HG03039 (cell line): Measurements from ENCODE around the gene SLC47A2.

ENCODE experiments used
- ATAC-seq: cut with Tn5 transposase; IDR thresholded peaks from one replicate; pipeline ENCODE4 v1.9.1; 2021; ENCODE audit warnings: mild to moderate bottlenecking, moderate library complexity; ENCODE audit not compliant: unreplicated experiment

The SLC47A2 gene

GRCh38 chr17:19747829-19748806 is 31.7 kb upstream of the SLC47A2 start, which contains the start of gene ALDH3A1:
Gene ALDH3A1, minus strand, starts transcription at chr17:19748298. Its CDS starts 3,169 bp downstream, at chr17:19745129.
- no peak for ATAC-seq

GRCh38 chr17:19747159-19747719 is 30.9 kb upstream of the SLC47A2 start:
- no peak for ATAC-seq

GRCh38 chr17:19746517-19746916 is 30.1 kb upstream of the SLC47A2 start:
- no peak for ATAC-seq

- ATAC-seq = no peak
These were observed 28.8 kb upstream of the SLC47A2 start for GRCh38 chr17:19744922-19745757.

GRCh38 chr17:19744492-19744891 is 28.1 kb upstream of the SLC47A2 start:
- ATAC-seq = no peak

GRCh38 chr17:19743101-19744100 is 27.0 kb upstream of the SLC47A2 start:
- no peak for ATAC-seq

- ATAC-seq = no peak
These were observed 26.1 kb upstream of the SLC47A2 start for GRCh38 chr17:19742495-19742894.

GRCh38 chr17:19741832-19742457 is 25.6 kb upstream of the SLC47A2 start:
- ATAC-seq = no peak

GRCh38 chr17:19740933-19741332 is 24.5 kb upstream of the SLC47A2 start:
- ATAC-seq = no peak

GRCh38 chr17:19739241-19740201 is 23.1 kb upstream of the SLC47A2 start:
- no peak for ATAC-seq

GRCh38 chr17:19738757-19739156 is 22.4 kb upstream of the SLC47A2 start:
- ATAC-seq = no peak

GRCh38 chr17:19738073-19738449 is 21.7 kb upstream of the SLC47A2 start:
- no peak for ATAC-seq

GRCh38 chr17:19737305-19738072 is 21.1 kb upstream of the SLC47A2 start:
- ATAC-seq = no peak

- ATAC-seq = no peak
These were observed 19.7 kb upstream of the SLC47A2 start for GRCh38 chr17:19736071-19736470.

GRCh38 chr17:19733953-19734526 is 17.7 kb upstream of the SLC47A2 start:
- ATAC-seq = no peak

- ATAC-seq = no peak
These were observed 15.2 kb upstream of the SLC47A2 start for GRCh38 chr17:19731626-19732025.

- ATAC-seq = no peak
These were observed 14.5 kb upstream of the SLC47A2 start for GRCh38 chr17:19730843-19731242.
